ENCODE data around the gene RNF17.
"Not testable (repeated sequence)": the region's sequence is repeated elsewhere in the genome, so short reads cannot be mapped to it uniquely, and the experiment has no call there.

Gene RNF17

GRCh38 chr13:24719139-24719538 is 44.8 kb upstream of the RNF17 start:
- H3K4me3 ChIP-seq (ENCODE audit: low read length), result no peak overlapping the region
- DNase-seq (ENCODE audit: low read depth), result no peak
- TF ChIP-seq, protein P1, sequence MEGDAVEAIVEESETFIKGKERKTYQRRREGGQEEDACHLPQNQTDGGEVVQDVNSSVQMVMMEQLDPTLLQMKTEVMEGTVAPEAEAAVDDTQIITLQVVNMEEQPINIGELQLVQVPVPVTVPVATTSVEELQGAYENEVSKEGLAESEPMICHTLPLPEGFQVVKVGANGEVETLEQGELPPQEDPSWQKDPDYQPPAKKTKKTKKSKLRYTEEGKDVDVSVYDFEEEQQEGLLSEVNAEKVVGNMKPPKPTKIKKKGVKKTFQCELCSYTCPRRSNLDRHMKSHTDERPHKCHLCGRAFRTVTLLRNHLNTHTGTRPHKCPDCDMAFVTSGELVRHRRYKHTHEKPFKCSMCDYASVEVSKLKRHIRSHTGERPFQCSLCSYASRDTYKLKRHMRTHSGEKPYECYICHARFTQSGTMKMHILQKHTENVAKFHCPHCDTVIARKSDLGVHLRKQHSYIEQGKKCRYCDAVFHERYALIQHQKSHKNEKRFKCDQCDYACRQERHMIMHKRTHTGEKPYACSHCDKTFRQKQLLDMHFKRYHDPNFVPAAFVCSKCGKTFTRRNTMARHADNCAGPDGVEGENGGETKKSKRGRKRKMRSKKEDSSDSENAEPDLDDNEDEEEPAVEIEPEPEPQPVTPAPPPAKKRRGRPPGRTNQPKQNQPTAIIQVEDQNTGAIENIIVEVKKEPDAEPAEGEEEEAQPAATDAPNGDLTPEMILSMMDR (conservative IDR thresholded peaks at IDR 0.05; ENCODE audit: low read depth, low read length), result no peak

DNA sequence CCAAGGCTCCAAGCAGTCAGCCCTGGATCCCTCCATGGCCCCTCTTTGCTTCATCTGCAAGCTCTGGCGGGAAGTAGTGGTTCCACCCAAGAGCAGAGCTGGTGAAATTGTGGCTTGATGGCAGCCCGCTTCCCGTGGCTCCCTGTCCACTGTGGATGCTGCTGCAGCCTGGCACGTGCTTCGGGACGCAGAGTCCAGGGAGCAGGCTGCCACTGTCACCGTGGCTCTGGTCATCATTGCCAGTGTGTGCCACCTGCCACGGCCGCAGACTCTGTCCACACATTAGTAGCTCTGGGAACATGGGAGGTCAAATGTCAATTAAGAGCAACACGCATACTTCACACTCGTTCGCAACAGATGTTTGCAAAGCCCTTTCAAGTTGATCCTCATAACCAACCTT is 40.8 kb upstream of the RNF17 start:
- TF ChIP-seq, protein P1 (conservative IDR thresholded peaks at IDR 0.05; ENCODE audit: low read depth, low read length), result no peak

GRCh38 chr13:24724714-24725113 is 39.3 kb upstream of the RNF17 start:
- no peak overlapping the region for H3K4me3 ChIP-seq (ENCODE audit: low read length)
- TF ChIP-seq, protein P1 (conservative IDR thresholded peaks at IDR 0.05; ENCODE audit: low read depth, low read length), result no peak
- no peak for DNase-seq (ENCODE audit: low read depth)

More for the DNA sequence above, 40.8 kb upstream of the RNF17 start:
- no peak for DNase-seq (ENCODE audit: low read depth)
- no peak overlapping the region for H3K4me3 ChIP-seq (ENCODE audit: low read length)

GRCh38 chr13:24725379-24725778 is 38.6 kb upstream of the RNF17 start:
- no peak overlapping the region for H3K4me3 ChIP-seq (ENCODE audit: low read length)
- TF ChIP-seq, protein P1 (conservative IDR thresholded peaks at IDR 0.05; ENCODE audit: low read depth, low read length), result no peak
- DNase-seq (ENCODE audit: low read depth), result no peak

GRCh38 chr13:24727731-24728601 is 36.0 kb upstream of the RNF17 start:
- DNase-seq (ENCODE audit: low read depth), result peak; percentile 49
- TF ChIP-seq, protein P1 (conservative IDR thresholded peaks at IDR 0.05; ENCODE audit: low read depth, low read length), result peak; percentile 84
- H3K4me3 ChIP-seq (ENCODE audit: low read length), result no peak overlapping the region

DNA sequence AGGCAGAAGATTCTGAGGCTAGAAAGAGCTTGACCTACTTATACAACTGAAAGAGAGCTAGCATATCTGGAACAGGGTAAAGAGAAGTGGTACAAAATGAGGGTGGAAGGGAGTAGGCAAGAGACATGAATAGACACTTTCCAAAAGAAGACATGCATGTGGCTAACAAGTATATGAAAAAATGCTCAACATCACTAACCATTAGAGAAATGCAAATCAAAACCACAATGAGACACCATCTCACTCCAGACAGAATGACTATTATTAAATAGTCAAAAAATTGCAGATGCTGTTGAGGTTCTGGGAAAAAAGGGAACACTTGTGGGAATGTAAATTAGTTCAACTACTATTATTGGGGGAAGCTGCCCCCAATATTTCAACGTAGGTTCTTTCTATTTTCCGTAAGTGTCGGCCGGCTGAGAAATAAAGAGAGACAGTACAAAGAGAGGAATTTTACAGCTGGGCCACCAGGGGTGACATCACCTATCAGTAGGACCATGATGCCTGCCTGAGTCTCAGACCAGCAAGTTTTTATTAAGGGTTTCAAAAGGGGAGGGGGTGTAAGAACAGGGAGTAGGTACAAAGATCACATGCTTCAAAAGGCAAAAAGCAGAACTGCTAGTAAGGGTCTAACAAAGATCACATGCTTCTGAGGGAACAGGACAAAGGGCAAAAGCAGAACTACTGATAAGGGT is 32.9 kb upstream of the RNF17 start:
- H3K4me3 ChIP-seq (ENCODE audit: low read length); DNase-seq (ENCODE audit: low read depth): not testable (repeated sequence)

DNA sequence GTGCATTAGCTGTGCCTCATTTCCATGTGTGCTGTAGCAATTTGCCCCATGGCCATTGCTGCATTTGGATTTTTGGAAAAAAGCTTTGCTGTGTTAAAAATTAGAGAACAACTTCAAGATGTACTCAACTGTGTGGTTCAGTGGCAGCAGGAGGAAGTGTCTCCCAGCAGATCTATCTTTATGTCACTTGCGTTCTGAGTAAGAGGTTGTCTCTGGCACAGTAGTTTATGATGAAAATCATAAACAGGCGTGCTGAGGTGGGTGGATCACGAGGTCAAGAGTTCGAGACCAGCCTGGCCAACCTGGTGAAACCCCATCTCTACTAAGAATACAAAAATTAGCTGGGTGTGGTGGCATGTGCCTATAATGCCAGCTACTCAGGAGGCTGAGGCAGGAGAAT is 29.0 kb upstream of the RNF17 start:
- DNase-seq (ENCODE audit: low read depth), result no peak
- TF ChIP-seq, protein P1 (conservative IDR thresholded peaks at IDR 0.05; ENCODE audit: low read depth, low read length), result no peak

More for the DNA sequence above, 29.0 kb upstream of the RNF17 start:
- H3K4me3 ChIP-seq (ENCODE audit: low read length), result no peak overlapping the region
